Osteoblast (primary cell): ENCODE results near the gene CAPN7. TPM values are rescaled to one million over a fixed set of nuclear protein-coding genes. Genes with fewer than 3 reads are reported as not detected.

Experiments
- DNase-seq: peaks from one replicate; pipeline ENCODE4 v3.0.0; 2011; ENCODE audit warnings: low spot score, mixed read lengths; ENCODE audit not compliant: insufficient read length; ENCODE audit errors: missing footprints
- H2AFZ ChIP-seq: 2 replicates; pipeline ENCODE4 v1.6.0; 2011; ENCODE audit warnings: mild to moderate bottlenecking, low read length
- H3K27ac ChIP-seq: 2 replicates; pipeline ENCODE4 v1.5.1; 2011; ENCODE audit warnings: mild to moderate bottlenecking, low read depth, low read length, moderate library complexity
- H3K27me3 ChIP-seq: 2 replicates; pipeline ENCODE4 v1.6.0; 2012; ENCODE audit warnings: mild to moderate bottlenecking, control low read depth, inconsistent platforms, low read length, moderate library complexity; ENCODE audit not compliant: insufficient read depth
- H3K36me3 ChIP-seq: 2 replicates; pipeline ENCODE4 v1.5.1; 2011; ENCODE audit warnings: mild to moderate bottlenecking, low read length, control low read depth, moderate library complexity; ENCODE audit not compliant: insufficient read depth
- H3K4me1 ChIP-seq: 2 replicates; pipeline ENCODE4 v1.5.1; 2011; ENCODE audit warnings: mild to moderate bottlenecking, low read length, control low read depth, moderate library complexity; ENCODE audit not compliant: insufficient read depth
- H3K4me2 ChIP-seq: 2 replicates; pipeline ENCODE4 v1.6.0; 2011; ENCODE audit warnings: mild to moderate bottlenecking, low read length; ENCODE audit not compliant: insufficient read depth
- H3K4me3 ChIP-seq: fragments of 200-600 bp; sonication (generic); 3 replicates; pipeline ENCODE4 v1.5.1; 2012; ENCODE audit warnings: mild to moderate bottlenecking, low read length, inconsistent platforms; ENCODE audit not compliant: insufficient read depth
- H3K79me2 ChIP-seq: 2 replicates; pipeline ENCODE4 v1.6.0; 2012; ENCODE audit warnings: mild to moderate bottlenecking, low read length, control low read depth, inconsistent platforms; ENCODE audit not compliant: insufficient read depth
- H3K9me3 ChIP-seq: 2 replicates; pipeline ENCODE4 v1.5.1; 2011; ENCODE audit warnings: low read depth, low read length, control low read depth
- H4K20me1 ChIP-seq: 2 replicates; pipeline ENCODE4 v1.6.0; 2012; ENCODE audit warnings: mild to moderate bottlenecking, low read length, control low read depth; ENCODE audit not compliant: insufficient read depth
- CTCF ChIP-seq: IDR thresholded peaks from 2 replicates; pipeline ENCODE4 v1.5.1; 2011; ENCODE audit warnings: mild to moderate bottlenecking, low read depth, low read length, moderate library complexity; ENCODE audit errors: extremely low read depth
- total RNA-seq: library from RNA; depleted of rRNA; stranded (reverse); fragments of >200 nt; gene quantifications from 2 replicates; pipeline ENCODE4 v1.2.3, GENCODE V29; 2012

CAPN7 gene
- total RNA-seq, 1 donor, result 45.2 TPM

- DNase-seq, result no peak
- Histone ChIP-seq H3K4me2 (no peak overlapping the region), H3K4me1 (peaks cover 20% of the 10 kb centered on the region), H3K27ac (no peak overlapping the region), H2AFZ (no peak overlapping the region), H3K27me3 (no peaks in the 10 kb centered on the region), H3K79me2 (peaks cover 84% of the 10 kb centered on the region), H4K20me1 (peaks cover 41% of the 10 kb centered on the region), H3K4me3 (no peak overlapping the region), H3K36me3 (no peaks in the 10 kb centered on the region), H3K9me3 (no peaks in the 10 kb centered on the region)
- no peak for TF ChIP-seq CTCF
These were observed 73.2 kb downstream of the CAPN7 start for GRCh38 chr3:15279205-15279604.

GRCh38 chr3:15279671-15280402 is 73.8 kb downstream of the CAPN7 start:
- DNase-seq, result peak; percentile 6
- Histone ChIP-seq H4K20me1 (peaks cover 43% of the 10 kb centered on the region), H2AFZ (no peak overlapping the region), H3K36me3 (no peaks in the 10 kb centered on the region), H3K4me2 (no peak overlapping the region), H3K9me3 (no peaks in the 10 kb centered on the region), H3K4me1 (peaks cover 20% of the 10 kb centered on the region), H3K79me2 (peaks cover 84% of the 10 kb centered on the region), H3K4me3 (no peak overlapping the region), H3K27ac (no peak overlapping the region), H3K27me3 (no peaks in the 10 kb centered on the region)
- TF ChIP-seq CTCF, result no peak

- H3K4me3 ChIP-seq, result no peak overlapping the region
- H2AFZ ChIP-seq, result no peak overlapping the region
- H4K20me1 ChIP-seq, result peaks cover 40% of the 10 kb centered on the region
- H3K27me3 ChIP-seq, result no peaks in the 10 kb centered on the region
- no peak overlapping the region for H3K4me2 ChIP-seq
- H3K4me1 ChIP-seq, result peaks cover 8% of the 10 kb centered on the region
- no peaks in the 10 kb centered on the region for H3K9me3 ChIP-seq
- peaks cover 87% of the 10 kb centered on the region for H3K79me2 ChIP-seq
- H3K27ac ChIP-seq, result no peak overlapping the region
- DNase-seq, result peak; percentile 57
- no peaks in the 10 kb centered on the region for H3K36me3 ChIP-seq
- no peak for TF ChIP-seq CTCF
These were observed 74.9 kb downstream of the CAPN7 start for GRCh38 chr3:15280853-15281532.

GRCh38 chr3:15281817-15282216 is 75.8 kb downstream of the CAPN7 start:
- H3K4me2 ChIP-seq, result no peak overlapping the region
- no peak overlapping the region for H2AFZ ChIP-seq
- H3K36me3 ChIP-seq, result no peaks in the 10 kb centered on the region
- peak; percentile 15 for DNase-seq
- H4K20me1 ChIP-seq, result peaks cover 39% of the 10 kb centered on the region
- no peaks in the 10 kb centered on the region for H3K9me3 ChIP-seq
- no peak for TF ChIP-seq CTCF
- H3K79me2 ChIP-seq, result peaks cover 89% of the 10 kb centered on the region
- H3K4me1 ChIP-seq, result peaks cover 2% of the 10 kb centered on the region
- H3K4me3 ChIP-seq, result no peak overlapping the region
- H3K27ac ChIP-seq, result no peak overlapping the region
- H3K27me3 ChIP-seq, result no peaks in the 10 kb centered on the region
